Keratinocyte (primary cell): ENCODE data around the gene SMPD3. TPM values are rescaled to one million over a fixed set of nuclear protein-coding genes. Genes with fewer than 3 reads are reported as not detected.

ENCODE experiments used
- DNase-seq: peaks from one replicate; pipeline ENCODE4 v3.0.0-alpha.2; 2011; ENCODE audit warnings: low read depth, missing footprints, low spot score
- FAIRE-seq: peaks from 2 replicates; lab custom pipeline; 2011; peaks lifted over from hg19 to GRCh38; lab: Jason Lieb, UNC
- H2AFZ ChIP-seq: 2 replicates; pipeline ENCODE4 v1.6.0; 2012; ENCODE audit warnings: low read length, control low read depth, inconsistent platforms; ENCODE audit not compliant: control insufficient read depth
- H3K27ac ChIP-seq: 2 replicates; pipeline ENCODE4 v1.5.1; 2011; ENCODE audit warnings: low read length; ENCODE audit not compliant: control insufficient read depth, insufficient read depth
- H3K27me3 ChIP-seq: 3 replicates; pipeline ENCODE4 v1.6.0; 2011; ENCODE audit warnings: low read length; ENCODE audit not compliant: control insufficient read depth, insufficient read depth; ENCODE audit errors: extremely low read depth
- H3K36me3 ChIP-seq, 2 experiments: 2 replicates in 1 of 2; 3 replicates in 1 of 2; pipeline ENCODE4 v1.5.1; 2011; ENCODE audit warnings: low read length in 2 of 2, mild to moderate bottlenecking in 1 of 2; ENCODE audit not compliant: control insufficient read depth in 2 of 2, insufficient read depth in 2 of 2; ENCODE audit errors: extremely low read depth in 1 of 2
- H3K4me1 ChIP-seq: 3 replicates; pipeline ENCODE4 v1.5.1; 2011; ENCODE audit warnings: low read length; ENCODE audit not compliant: control insufficient read depth, insufficient read depth; ENCODE audit errors: extremely low read depth
- H3K4me2 ChIP-seq: 3 replicates; pipeline ENCODE4 v1.6.0; 2011; ENCODE audit warnings: low read depth, low read length; ENCODE audit not compliant: control insufficient read depth, insufficient read depth; ENCODE audit errors: extremely low read depth
- H3K4me3 ChIP-seq, 3 experiments: fragments of 200-600 bp in 1 of 3; sonication (generic) in 1 of 3; 2 replicates in 2 of 3; 3 replicates in 1 of 3; pipeline ENCODE4 v1.5.1; 2011 to 2016; ENCODE audit warnings: low read length in 3 of 3, mild to moderate bottlenecking in 3 of 3, control low read depth in 2 of 3, inconsistent platforms in 1 of 3, low read depth in 1 of 3, mixed read lengths in 1 of 3, mixed run types in 1 of 3, moderate library complexity in 1 of 3; ENCODE audit not compliant: control insufficient read depth in 2 of 3, insufficient read depth in 2 of 3; ENCODE audit errors: extremely low read depth in 1 of 3
- H3K79me2 ChIP-seq: 2 replicates; pipeline ENCODE4 v1.6.0; 2012; ENCODE audit warnings: low read length; ENCODE audit not compliant: control insufficient read depth, insufficient read depth
- H3K9ac ChIP-seq: 3 replicates; pipeline ENCODE4 v1.6.0; 2011; ENCODE audit warnings: low read length; ENCODE audit not compliant: control insufficient read depth, insufficient read depth; ENCODE audit errors: extremely low read depth
- H3K9me1 ChIP-seq: 3 replicates; pipeline ENCODE4 v1.6.0; 2011; ENCODE audit warnings: low read length; ENCODE audit not compliant: control insufficient read depth, insufficient read depth; ENCODE audit errors: extremely low read depth
- H3K9me3 ChIP-seq: 2 replicates; pipeline ENCODE4 v1.5.1; 2012; ENCODE audit warnings: low read depth, low read length; ENCODE audit not compliant: control insufficient read depth
- H4K20me1 ChIP-seq: 3 replicates; pipeline ENCODE4 v1.6.0; 2011; ENCODE audit warnings: low read length; ENCODE audit not compliant: control insufficient read depth, insufficient read depth; ENCODE audit errors: extremely low read depth
- CTCF ChIP-seq, 3 experiments: IDR thresholded peaks in 1 of 3; conservative IDR thresholded peaks in 1 of 3; optimal IDR thresholded peaks in 1 of 3; 2 replicates in 2 of 3; 3 replicates in 1 of 3; pipeline versions ENCODE3 to v1.5.1; 2011; ENCODE audit warnings: low read length in 3 of 3, mild to moderate bottlenecking in 3 of 3, moderate library complexity in 2 of 3, control low read depth in 1 of 3, inconsistent platforms in 1 of 3; ENCODE audit not compliant: insufficient read depth in 2 of 3; ENCODE audit errors: extremely low read depth in 1 of 3
- EZH2 ChIP-seq: IDR thresholded peaks from one replicate; pipeline ENCODE4 v1.6.1; 2012; ENCODE audit warnings: inconsistent platforms, mild to moderate bottlenecking, low read length, moderate library complexity
- dilution Hi-C: fragments of 300-500 bp; cut with MboI; formaldehyde crosslinking; loops from one replicate; pipeline ENCODE4 v1.7.0; 2020; ENCODE audit warnings: low sequenced_read_pairs; ENCODE audit not compliant: extremely low pct_ligation_motif_present
- polyA plus RNA-seq, 5 experiments: library from polyadenylated mRNA; depleted of rRNA in 3 of 5; stranded (reverse) in 3 of 5; stranded (forward) in 1 of 5; unstranded in 1 of 5; fragments of >200 nt; gene quantifications; 1 replicate in 1 of 5; 2 replicates in 3 of 5; 3 replicates in 1 of 5; pipeline versions ENCODE4 v1.2.1 to v1.2.3, GENCODE V29; 2011 to 2012; ENCODE audit warnings: missing spikeins in 2 of 5, low read depth in 1 of 5, low replicate concordance in 1 of 5

The SMPD3 gene
- polyA plus RNA-seq, 1 donor (not counting 4 experiments of a cell fraction or from before 2014, with no cell fraction given): 0.34 TPM

GRCh38 chr16:68466174-68466573 is 17.9 kb upstream of the SMPD3 start:
- Histone ChIP-seq H3K4me3 (no peak overlapping the region), H3K4me1 (no peaks in the 10 kb centered on the region), H2AFZ (no peak overlapping the region), H3K36me3 (no peaks in the 10 kb centered on the region), H3K27ac (no peak overlapping the region), H3K79me2 (no peaks in the 10 kb centered on the region), H4K20me1 (no peaks in the 10 kb centered on the region), H3K27me3 (peaks cover 4% of the 10 kb centered on the region), H3K4me2 (no peak overlapping the region), H3K9me1 (no peaks in the 10 kb centered on the region), H3K9me3 (no peaks in the 10 kb centered on the region), H3K9ac (no peak overlapping the region)
- FAIRE-seq (no peak), DNase-seq (no peak)
- TF ChIP-seq EZH2 (no peak), CTCF (optimal IDR thresholded peaks at IDR 0.05 in 1 of 3, IDR thresholded peaks at IDR 0.05 in 1 of 3, conservative IDR thresholded peaks at IDR 0.05 in 1 of 3; ENCODE audit: extremely low read depth in 1 of 3, insufficient read depth in 2 of 3, low read length in 3 of 3) (no peak)
- dilution Hi-C loops: no loop called here

- Histone ChIP-seq H2AFZ (no peak overlapping the region), H3K9ac (no peak overlapping the region), H3K4me1 (no peaks in the 10 kb centered on the region), H3K79me2 (no peaks in the 10 kb centered on the region), H3K4me2 (no peak overlapping the region), H4K20me1 (no peaks in the 10 kb centered on the region), H3K36me3 (no peaks in the 10 kb centered on the region), H3K27me3 (peaks cover 4% of the 10 kb centered on the region), H3K27ac (no peak overlapping the region), H3K9me1 (no peaks in the 10 kb centered on the region), H3K9me3 (no peaks in the 10 kb centered on the region), H3K4me3 (no peak overlapping the region)
- no peak for DNase-seq
- dilution Hi-C loops: no loop called here
- TF ChIP-seq EZH2: no peak
- no peak for TF ChIP-seq CTCF (optimal IDR thresholded peaks at IDR 0.05 in 1 of 3, IDR thresholded peaks at IDR 0.05 in 1 of 3, conservative IDR thresholded peaks at IDR 0.05 in 1 of 3; ENCODE audit: extremely low read depth in 1 of 3, insufficient read depth in 2 of 3, low read length in 3 of 3)
- FAIRE-seq: no peak
Measured at GRCh38 chr16:68463904-68464303, 15.6 kb upstream of the SMPD3 start.
